Liver (tissue), 9 donors: Measurements from ENCODE around the gene CCDC12. TPM values are rescaled to one million over a fixed set of nuclear protein-coding genes. Genes with fewer than 3 reads are reported as not detected.

Source experiments
- DNase-seq: peaks from one replicate; pipeline ENCODE4 v3.0.0-alpha.2; 2017; ENCODE audit warnings: low spot score
- H3K27ac ChIP-seq, 2 donors: one replicate each; pipeline ENCODE4 v1.7.0; 2013; ENCODE audit warnings: inconsistent platforms in 2 of 2, low read length in 2 of 2, control low read depth in 1 of 2, low read depth in 1 of 2, mild to moderate bottlenecking in 1 of 2
- H3K27me3 ChIP-seq, 4 donors: one replicate each; pipeline versions ENCODE4 v1.6.1 to v1.7.0; 2013; ENCODE audit warnings: low read length in 3 of 4, inconsistent platforms in 1 of 4, mild to moderate bottlenecking in 1 of 4, moderate library complexity in 1 of 4; ENCODE audit not compliant: control insufficient read depth in 4 of 4, insufficient read depth in 4 of 4
- H3K36me3 ChIP-seq, 4 donors: one replicate each; pipeline versions ENCODE4 v1.6.1 to v1.7.0; 2013; ENCODE audit warnings: low read length in 3 of 4, mild to moderate bottlenecking in 3 of 4, low read depth in 1 of 4, moderate library complexity in 1 of 4; ENCODE audit not compliant: control insufficient read depth in 4 of 4, insufficient read depth in 3 of 4
- H3K4me1 ChIP-seq, 4 donors: one replicate each; pipeline versions ENCODE4 v1.6.1 to v1.7.0; 2013; ENCODE audit warnings: low read length in 3 of 4, mild to moderate bottlenecking in 3 of 4, moderate library complexity in 1 of 4; ENCODE audit not compliant: control insufficient read depth in 4 of 4, insufficient read depth in 4 of 4
- H3K4me3 ChIP-seq, 3 donors: one replicate each; pipeline versions ENCODE4 v1.6.1 to v1.7.0; 2013; ENCODE audit warnings: low read length in 3 of 3, control low read depth in 1 of 3, low read depth in 1 of 3, mild to moderate bottlenecking in 1 of 3
- H3K9ac ChIP-seq, 2 donors: one replicate each; pipeline ENCODE4 v1.7.0; 2013; ENCODE audit warnings: low read length in 2 of 2, mild to moderate bottlenecking in 2 of 2, moderate library complexity in 2 of 2, control low read depth in 1 of 2, low read depth in 1 of 2
- H3K9me3 ChIP-seq, 4 donors: one replicate each; pipeline versions ENCODE4 v1.6.1 to v1.7.0; 2013; ENCODE audit warnings: low read length in 3 of 4; ENCODE audit not compliant: control insufficient read depth in 4 of 4
- ATF3 ChIP-seq: IDR thresholded peaks from 2 replicates; pipeline ENCODE4 v1.6.1; 2016; ENCODE audit warnings: antibody characterized with exemption
- FOXA1 ChIP-seq: IDR thresholded peaks from 2 replicates; pipeline ENCODE4 v1.6.1; 2016; ENCODE audit warnings: antibody characterized with exemption
- FOXA2 ChIP-seq: IDR thresholded peaks from 2 replicates; pipeline ENCODE4 v1.6.1; 2016; ENCODE audit warnings: antibody characterized with exemption
- GABPA ChIP-seq, 2 donors: IDR thresholded peaks in 1 of 2; conservative IDR thresholded peaks in 1 of 2; 2 replicates each; pipeline ENCODE4 v1.6.1; 2016; ENCODE audit warnings: antibody characterized with exemption in 2 of 2, mild to moderate bottlenecking in 1 of 2, moderate library complexity in 1 of 2
- HNF4A ChIP-seq, 2 donors: conservative IDR thresholded peaks; 2 replicates each; pipeline ENCODE4 v1.6.1; 2016; ENCODE audit warnings: antibody characterized with exemption in 2 of 2, mild to moderate bottlenecking in 2 of 2
- HNF4G ChIP-seq: IDR thresholded peaks from 2 replicates; pipeline ENCODE4 v1.6.1; 2016; ENCODE audit warnings: antibody characterized with exemption
- JUND ChIP-seq, 2 donors: IDR thresholded peaks; 2 replicates each; pipeline ENCODE4 v1.6.1; 2016; ENCODE audit warnings: antibody characterized with exemption in 2 of 2
- MAX ChIP-seq: IDR thresholded peaks from 2 replicates; pipeline ENCODE4 v1.6.1; 2016; ENCODE audit warnings: antibody characterized with exemption
- NR2F2 ChIP-seq: IDR thresholded peaks from 2 replicates; pipeline ENCODE4 v1.6.1; 2016; ENCODE audit warnings: antibody characterized with exemption
- RXRA ChIP-seq, 2 donors: IDR thresholded peaks; 2 replicates each; pipeline ENCODE4 v1.6.1; 2017 to 2018; ENCODE audit warnings: antibody characterized with exemption in 2 of 2, mild to moderate bottlenecking in 1 of 2
- SP1 ChIP-seq: IDR thresholded peaks from 2 replicates; pipeline ENCODE4 v1.6.1; 2018; ENCODE audit warnings: antibody characterized with exemption, mild to moderate bottlenecking
- TAF1 ChIP-seq: conservative IDR thresholded peaks from 2 replicates; pipeline ENCODE4 v1.6.1; 2016; ENCODE audit warnings: antibody characterized with exemption, mild to moderate bottlenecking
- ZBTB33 ChIP-seq: IDR thresholded peaks from 2 replicates; pipeline ENCODE4 v1.6.1; 2016; ENCODE audit warnings: antibody characterized with exemption
- WGBS: extraction: QIAGEN DNeasy Blood & Tissue Kit; methylation state at CpG from one replicate; pipeline ENCODE4 v1.1.7; 2013; 5-methylcytosine and 5-hydroxymethylcytosine counted together
- polyA plus RNA-seq, 2 donors: library from polyadenylated mRNA; stranded (reverse) in 1 of 2; unstranded in 1 of 2; fragments of 200-250 nt in 1 of 2; fragments of >200 nt in 1 of 2; fragmentation: Nextera tagmentation in 1 of 2; extraction: Ambion mirVana in 1 of 2; gene quantifications; one replicate each; pipeline versions ENCODE4 v1.2.1 to v1.2.3, GENCODE V29; 2013 to 2015
- total RNA-seq, 2 donors: library from RNA; depleted of rRNA; stranded (reverse); fragments of >200 nt; gene quantifications; one replicate each; pipeline ENCODE4 v1.2.3, GENCODE V29; 2014
- donor health status: healthy.
- donor health status: healthy.
- donor health status: healthy.
- donor health status: healthy.
- donor health status: healthy.

The CCDC12 gene
- total and polyA plus RNA-seq, 4 donors, result 8.5 to 35.1 (median 26.6) TPM

- Histone ChIP-seq H3K4me1 (peaks cover 0 to 16% (median 3%) of the 10 kb centered on the region in 4 donors), H3K9me3 (no peaks in the 10 kb centered on the region), H3K9ac (no peak overlapping the region), H3K27me3 (no peaks in the 10 kb centered on the region), H3K27ac (peak overlapping the region; percentile 37 to 64), H3K36me3 (no peaks in the 10 kb centered on the region), H3K4me3 (no peak overlapping the region)
- WGBS, result 63% methylated on average over 16 of the region's 16 CpGs
- peak; percentile 66 for DNase-seq
- peak; percentile 22 for TF ChIP-seq SP1
- no peak for TF ChIP-seq RXRA (IDR thresholded peaks at IDR 0.05)
Measured at GRCh38 chr3:46987743-46988401, 11.3 kb upstream of the CCDC12 start.

- Histone ChIP-seq H3K4me1 (peaks cover 0 to 16% (median 3%) of the 10 kb centered on the region in 4 donors), H3K27ac (peak overlapping the region; percentile 2 to 3), H3K9ac (no peak overlapping the region), H3K9me3 (no peaks in the 10 kb centered on the region), H3K4me3 (no peak overlapping the region), H3K27me3 (no peaks in the 10 kb centered on the region), H3K36me3 (no peaks in the 10 kb centered on the region)
- 76% methylated on average over 9 of the region's 9 CpGs for WGBS
- DNase-seq, result no peak
- TF ChIP-seq JUND (IDR thresholded peaks at IDR 0.05) (no peak), ATF3 (no peak), HNF4A (conservative IDR thresholded peaks at IDR 0.05) (no peak), MAX (no peak), FOXA2 (no peak), NR2F2 (no peak), SP1 (no peak), HNF4G (no peak), FOXA1 (no peak), GABPA (IDR thresholded peaks at IDR 0.05 in 1 of 2, conservative IDR thresholded peaks at IDR 0.05 in 1 of 2) (no peak), RXRA (IDR thresholded peaks at IDR 0.05) (no peak), ZBTB33 (no peak), TAF1 (no peak)
Measured at GRCh38 chr3:46987319-46987742, 10.8 kb upstream of the CCDC12 start.

GRCh38 chr3:46986782-46987310 lies 10.3 kb upstream of the CCDC12 start:
- Histone ChIP-seq H3K9me3 (no peaks in the 10 kb centered on the region), H3K4me1 (peaks cover 0 to 16% (median 3%) of the 10 kb centered on the region in 4 donors), H3K36me3 (no peaks in the 10 kb centered on the region), H3K9ac (no peak overlapping the region), H3K4me3 (no peak overlapping the region), H3K27me3 (no peaks in the 10 kb centered on the region), H3K27ac (peak overlapping the region; percentile 2 to 3)
- no peak for TF ChIP-seq TAF1
- no peak for TF ChIP-seq ATF3
- no peak for TF ChIP-seq FOXA2
- TF ChIP-seq MAX, result no peak
- no peak for TF ChIP-seq GABPA (IDR thresholded peaks at IDR 0.05 in 1 of 2, conservative IDR thresholded peaks at IDR 0.05 in 1 of 2)
- no peak for TF ChIP-seq FOXA1
- WGBS, result 87% methylated on average over 3 of the region's 3 CpGs
- DNase-seq, result no peak
